Stimulated activated CD8-positive, alpha-beta memory T cell treated with anti-CD3 and anti-CD28 coated beads, Interleukin-4, amount 100 ng/mL, for 24 hours (primary cell): ENCODE data around the gene BMP6.

Experiments used
- DNase-seq: peaks from one replicate; pipeline ENCODE4 v3.0.0-alpha.2; 2020; ENCODE audit warnings: low read depth

Gene BMP6

DNA sequence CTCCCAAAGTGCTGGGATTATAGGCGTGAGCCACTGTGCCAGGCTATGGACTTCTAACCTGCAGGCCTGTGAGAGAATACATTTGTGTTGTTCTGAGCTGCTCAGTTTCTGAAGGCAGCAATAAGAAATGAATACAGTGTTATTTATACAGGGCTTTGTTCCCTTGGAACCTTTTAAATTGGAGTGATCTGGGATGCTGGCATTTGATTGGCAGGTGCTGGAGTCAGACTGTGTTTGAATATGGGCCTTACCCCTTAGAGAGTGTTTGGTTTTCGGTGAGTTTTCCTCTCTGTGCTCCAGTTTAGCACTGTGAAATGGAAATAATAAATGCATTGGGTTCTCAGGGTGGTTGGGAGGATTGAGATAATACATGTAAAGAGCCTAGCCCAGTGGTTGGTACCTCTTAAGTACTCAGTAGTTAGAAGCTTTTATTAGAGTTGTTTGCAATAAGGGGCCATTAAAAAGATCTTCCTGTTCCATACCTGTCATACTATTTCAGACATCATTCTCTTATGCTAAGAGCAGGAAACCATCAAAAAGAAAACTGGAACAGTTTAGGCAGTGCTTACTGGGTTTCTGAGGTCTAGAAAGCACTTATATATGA is 22.1 kb downstream of the BMP6 start:
- DNase-seq, result no peak

DNA sequence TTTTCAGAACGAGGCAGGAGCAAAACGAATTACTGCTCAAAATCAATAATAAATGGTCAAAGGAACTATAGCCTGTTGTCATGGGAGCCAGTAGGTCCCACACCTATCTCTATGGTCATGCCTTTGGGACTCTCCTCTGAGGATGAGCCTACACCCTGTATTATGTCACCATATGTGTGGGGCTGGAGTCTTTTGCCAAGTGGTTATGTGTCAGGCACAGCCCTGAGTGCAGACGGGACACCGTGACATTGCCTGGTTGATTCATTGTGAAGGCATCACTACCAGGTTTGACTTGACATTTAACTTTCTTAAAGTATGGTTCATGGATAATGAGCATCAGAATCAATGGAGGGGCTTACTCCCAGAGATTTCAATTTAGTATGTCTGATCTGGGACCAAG is 23.6 kb downstream of the BMP6 start:
- DNase-seq, result no peak

DNA sequence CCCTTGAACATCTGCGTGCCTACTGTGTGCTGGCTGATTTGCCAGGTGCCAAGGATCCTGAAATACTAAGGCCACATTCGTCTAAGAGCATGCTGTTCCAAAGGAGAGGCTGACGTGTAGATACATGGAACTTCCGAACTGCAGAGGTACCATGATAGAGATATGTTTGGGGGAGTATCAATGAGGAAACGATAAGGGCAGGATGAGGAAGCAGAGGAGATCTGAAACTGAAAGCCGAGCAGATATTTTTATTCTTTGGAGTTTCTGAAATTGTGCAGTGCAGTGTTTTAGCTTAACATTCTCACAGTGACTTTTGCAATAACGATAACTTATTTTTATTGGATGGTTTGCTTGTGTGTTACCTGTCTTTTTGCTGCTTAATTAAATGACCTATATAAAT is 24.3 kb downstream of the BMP6 start:
- no peak for DNase-seq

DNA sequence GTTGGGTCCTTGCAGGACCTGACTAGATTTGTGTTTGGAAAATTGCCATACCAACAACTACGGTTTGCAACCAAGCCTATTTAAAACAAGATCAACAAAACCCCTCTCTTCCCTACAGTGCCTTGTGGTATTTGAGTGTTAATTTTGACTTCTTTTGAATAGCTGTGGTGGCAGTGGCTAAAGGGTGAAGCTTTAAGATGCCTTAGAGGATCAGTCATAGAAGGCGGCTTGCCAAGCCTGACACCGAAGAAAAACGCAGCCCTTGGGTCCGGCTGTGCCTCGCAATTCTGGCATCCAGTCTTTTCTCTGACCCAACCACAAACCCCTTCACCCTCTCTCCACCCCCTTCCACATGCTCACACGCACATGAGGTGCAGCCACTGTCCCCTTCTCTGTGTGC is 32.6 kb downstream of the BMP6 start:
- no peak for DNase-seq

DNA sequence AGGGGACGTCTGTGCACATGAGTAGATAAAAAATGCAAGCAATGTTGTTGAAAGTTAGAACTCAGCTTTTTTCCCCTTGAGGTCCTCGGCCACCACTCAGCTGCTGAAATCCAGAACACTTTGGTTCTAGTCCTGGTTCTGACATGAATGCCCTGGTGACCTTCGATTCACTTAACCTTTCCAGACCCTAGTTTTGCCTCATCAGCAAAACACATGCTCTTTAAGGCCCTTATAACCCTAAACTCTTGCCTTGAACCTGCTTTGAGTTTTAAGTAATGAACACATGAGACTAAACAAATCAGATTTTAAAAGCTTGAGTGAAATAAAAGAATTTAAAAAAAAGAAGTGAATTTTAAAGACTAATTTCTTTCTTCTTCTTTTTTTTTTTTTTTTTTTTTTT is 33.4 kb downstream of the BMP6 start:
- no peak for DNase-seq

DNA sequence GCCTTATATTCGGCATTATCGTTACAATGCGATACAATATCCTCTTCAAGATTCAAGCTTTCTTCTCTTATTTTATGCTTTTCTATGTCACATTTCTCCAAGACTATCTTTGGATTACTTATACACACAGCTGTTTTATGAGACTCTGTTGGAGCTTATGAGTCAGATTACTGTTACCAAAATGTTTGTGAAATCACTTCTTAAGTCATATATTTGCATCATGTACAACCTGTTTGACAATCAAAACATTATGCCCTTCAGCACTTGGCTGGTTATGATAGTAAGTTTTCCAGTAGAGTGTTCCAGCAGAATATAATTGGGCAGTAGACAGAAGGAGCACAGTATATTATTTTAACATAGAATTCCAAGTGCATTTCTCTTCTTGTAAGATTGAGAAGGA is 35.2 kb downstream of the BMP6 start:
- no peak for DNase-seq

DNA sequence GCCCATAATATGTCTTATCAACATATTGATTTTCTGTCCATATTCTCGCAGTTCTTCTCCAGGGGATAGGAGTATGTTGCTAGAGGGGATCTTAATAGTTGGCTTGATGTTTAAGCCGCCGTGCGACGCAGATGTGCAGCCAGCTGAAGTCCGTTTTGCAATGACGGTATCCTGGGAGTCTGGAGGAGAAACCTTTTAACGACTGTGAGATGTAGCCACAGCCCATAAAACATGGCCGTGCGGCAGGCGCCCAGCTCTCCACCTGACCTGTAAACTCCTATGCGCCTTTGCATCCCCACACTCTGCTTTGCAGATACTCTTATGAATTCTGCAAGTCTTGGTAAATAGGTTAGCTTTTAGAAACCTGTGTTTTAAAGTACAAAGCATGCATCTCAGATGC is 36.9 kb downstream of the BMP6 start:
- no peak for DNase-seq

DNA sequence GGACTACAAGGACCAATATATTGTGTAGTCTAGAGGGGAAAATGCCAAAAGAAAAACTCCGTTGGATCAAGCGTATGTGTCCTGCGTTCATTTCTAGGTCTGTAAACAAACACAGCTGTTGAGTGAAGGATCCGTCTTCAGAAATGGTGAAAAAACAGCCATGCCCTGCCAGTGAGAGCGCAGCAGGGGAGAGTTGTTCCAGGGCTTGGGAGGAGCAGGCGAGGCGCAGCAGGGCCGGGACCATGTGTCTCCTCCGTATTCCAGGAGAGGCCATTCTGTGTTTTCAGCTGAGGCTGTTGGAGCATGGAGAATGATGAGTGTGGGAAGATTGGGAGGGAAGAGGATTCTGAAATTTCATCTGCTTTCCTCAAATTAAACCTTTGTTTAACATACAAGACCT is 38.0 kb downstream of the BMP6 start:
- no peak for DNase-seq

DNA sequence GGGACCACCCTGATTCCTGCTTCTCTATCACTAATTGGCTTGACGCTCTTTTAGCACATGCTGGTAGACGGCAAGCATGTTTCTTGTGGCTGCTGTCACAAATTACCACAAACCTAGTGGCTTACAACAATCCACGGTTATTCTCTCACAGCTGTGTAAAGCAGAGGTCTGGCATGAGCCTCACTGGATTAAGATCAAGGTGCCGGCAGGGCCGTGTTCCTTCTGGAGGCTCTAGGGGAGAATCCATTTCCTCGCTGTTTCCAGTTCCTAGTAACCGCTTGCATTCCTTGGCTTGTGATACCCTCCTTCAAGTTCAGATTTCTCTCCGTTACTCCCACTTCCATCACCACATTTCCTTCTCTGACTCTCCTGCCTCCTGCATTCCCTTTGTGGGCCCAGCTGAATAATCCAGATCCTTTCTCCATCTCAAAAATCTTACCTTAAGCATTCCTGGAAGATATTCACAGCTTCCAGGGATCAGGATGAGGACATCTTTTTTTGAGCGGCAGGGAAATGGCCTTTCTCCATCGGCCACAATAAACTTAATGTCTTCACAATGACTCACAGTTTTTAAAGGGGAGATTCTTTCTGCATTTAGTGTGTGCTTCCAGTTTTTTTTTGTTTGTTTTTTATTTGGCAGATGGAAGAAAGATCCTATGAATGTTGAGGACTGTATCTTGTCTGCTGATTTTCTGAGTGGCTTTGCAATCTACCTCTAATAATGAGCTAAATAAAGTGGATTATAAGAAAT is 39.9 kb downstream of the BMP6 start:
- DNase-seq, result no peak

DNA sequence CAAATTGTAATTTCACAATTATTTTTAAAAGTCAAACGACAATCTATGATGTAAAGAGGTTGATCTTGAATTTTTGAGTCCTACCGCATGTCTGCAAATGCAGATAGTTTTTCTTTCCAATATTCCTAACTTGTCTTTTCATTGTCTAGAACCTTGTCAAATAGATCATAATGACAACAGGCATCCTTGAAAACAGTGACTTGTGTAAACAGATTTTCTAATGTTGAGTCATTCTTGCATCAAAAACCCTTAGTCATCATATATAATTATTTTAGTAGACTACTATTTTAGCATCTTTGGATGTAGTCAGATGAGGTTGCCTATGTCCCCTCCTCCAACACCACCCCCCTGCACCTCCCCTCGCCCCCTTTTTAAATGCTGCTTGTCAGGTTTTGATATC is 43.8 kb downstream of the BMP6 start:
- DNase-seq, result no peak

DNA sequence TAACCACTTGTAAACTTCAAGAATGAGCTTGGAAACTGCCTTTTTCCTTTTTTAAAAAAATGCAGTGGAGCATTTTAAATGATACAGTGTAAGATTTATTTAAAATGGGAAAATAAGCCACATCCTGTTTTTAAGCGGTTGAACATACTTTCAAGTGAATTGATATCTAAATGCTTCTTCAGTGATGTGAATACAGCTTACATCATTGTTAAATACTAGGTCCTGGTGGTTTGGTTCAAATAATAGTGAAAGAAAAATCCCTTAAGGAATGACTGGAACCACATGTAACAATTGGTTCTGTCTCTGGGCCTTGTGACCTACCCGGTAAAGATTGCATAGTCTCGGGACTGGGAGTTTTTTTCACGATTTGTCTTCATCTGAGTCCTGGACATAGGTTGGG is 44.2 kb downstream of the BMP6 start:
- no peak for DNase-seq

DNA sequence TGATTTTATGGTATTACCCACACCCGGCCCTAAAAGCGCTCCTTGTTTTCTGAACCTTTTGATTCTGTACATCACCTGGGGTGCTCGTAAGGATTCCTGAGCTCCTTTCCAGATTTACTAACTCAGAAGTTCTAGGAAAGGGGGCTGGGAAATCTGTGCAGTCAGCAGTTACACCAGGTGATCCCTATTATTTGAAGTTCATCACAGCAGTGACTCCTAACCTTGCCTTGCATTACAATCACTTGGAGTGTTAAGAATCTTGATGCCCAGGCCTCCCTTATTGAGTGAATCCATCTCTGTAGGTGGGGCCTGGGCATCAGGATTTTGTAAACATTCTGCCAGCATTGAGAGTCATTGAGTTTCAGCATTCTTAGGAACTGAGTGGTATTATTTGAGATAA is 44.7 kb downstream of the BMP6 start:
- no peak for DNase-seq

DNA sequence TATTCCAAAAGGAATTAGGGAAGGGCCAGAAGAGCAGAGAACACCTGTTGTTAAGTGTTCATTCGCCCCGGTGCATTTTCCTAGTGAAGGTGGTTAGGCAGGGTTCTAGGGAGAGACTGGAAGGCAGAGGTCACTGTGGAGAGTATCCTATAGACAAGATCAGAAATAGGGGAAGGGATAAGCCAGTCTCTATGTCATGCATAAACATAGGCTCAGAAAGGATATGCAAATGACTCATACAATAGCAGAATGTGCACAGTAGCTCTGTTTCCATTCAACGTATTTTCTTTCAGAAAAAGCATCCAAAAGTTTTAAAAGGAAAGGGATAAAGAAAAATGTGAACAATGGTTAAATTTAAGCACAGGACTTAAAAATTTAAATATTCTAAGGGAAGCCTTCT is 47.4 kb downstream of the BMP6 start:
- no peak for DNase-seq

DNA sequence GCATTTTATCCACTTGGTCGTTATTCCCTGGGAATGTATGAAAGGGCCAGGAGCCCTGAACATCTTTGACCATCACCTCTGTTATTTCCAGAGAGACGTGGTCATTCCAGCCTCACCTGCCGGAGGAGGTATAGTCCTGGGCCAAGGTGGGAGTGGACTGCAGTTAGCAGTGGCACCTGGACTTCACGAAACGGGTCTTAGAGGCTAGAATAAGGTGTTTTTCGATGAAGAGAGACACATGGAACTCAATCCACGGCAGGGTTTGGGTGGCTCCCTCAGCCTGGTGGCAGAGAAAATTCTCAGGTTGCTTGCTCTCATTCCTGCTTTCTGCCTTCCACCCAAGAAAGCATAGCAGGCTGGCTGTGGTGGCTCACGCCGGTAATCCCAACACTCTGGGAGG is 48.0 kb downstream of the BMP6 start:
- no peak for DNase-seq

DNA sequence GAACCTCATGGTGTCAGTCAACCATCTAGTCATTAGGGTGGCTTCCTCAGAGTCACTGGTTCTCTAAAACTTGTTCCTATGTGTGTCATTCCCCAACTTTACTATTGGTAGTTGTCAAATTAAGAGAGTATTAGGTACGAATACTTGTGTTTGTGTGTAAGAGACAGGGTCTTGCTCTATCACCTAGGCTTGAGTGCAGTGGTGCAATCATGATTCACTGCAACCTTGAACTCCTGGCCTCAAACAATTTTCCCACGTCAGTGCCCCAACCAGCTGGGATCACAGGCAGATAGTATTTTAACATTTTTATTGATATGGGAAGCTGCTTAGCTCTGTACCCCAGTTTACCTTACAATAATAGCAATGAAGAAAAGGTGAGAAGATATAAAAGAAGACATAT is 50.6 kb downstream of the BMP6 start:
- no peak for DNase-seq

DNA sequence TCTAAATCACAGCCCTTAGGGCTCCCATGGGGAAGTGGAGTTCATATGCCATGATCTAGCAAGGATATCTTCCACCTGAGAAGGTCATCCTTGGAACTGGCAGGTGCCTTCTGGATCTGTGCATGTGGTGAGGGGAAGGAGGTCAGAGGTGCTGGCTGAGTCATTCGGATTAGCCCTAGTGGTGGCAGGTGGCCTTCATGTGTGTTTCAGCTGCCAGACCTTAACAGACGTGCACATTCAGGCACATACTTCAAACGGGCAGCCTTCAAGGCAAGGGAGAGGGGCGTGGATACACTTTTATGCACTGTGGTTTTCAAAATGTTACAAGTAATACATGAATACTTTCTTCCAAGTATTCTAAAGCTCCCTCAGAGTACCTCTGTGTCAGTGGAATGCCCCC is 51.2 kb downstream of the BMP6 start:
- no peak for DNase-seq

DNA sequence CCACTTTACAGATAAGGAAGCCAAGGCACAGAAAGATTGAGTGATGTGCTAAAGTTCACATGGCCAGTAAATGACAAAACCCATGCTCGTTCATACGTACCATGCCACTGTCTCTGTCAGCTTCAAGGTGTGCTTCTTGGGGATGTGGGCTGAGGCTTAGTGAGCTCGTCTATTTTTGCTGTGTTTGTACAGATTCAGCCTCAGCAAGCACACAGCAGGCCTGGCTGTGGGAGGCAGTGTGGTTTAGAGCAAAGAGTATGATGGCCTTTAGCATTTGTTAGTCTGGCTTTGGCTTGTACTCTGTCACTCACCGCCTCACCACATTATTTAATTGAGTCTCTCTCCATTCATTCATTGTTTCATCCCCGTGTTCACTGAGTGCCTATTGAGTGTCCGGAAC is 55.3 kb downstream of the BMP6 start:
- no peak for DNase-seq

DNA sequence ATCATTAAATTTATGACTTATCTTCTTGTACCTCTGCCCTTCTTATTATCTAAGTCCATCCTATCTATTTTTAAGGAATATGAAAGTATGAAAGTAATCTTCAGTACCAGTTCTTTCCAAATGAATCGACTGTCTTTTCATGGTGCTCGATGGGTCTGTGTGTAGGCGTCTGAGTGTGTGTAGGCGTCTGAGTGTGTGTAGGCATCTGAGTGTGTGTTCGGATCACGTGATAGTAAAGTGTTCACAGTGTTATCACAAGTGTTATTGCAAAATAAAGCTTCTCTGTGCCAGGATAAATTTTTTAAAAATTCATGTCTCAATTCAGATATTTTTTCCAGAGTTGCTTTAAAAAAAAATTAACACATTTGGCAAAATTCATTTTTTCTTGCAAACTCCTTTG is 58.3 kb downstream of the BMP6 start:
- DNase-seq, result no peak

DNA sequence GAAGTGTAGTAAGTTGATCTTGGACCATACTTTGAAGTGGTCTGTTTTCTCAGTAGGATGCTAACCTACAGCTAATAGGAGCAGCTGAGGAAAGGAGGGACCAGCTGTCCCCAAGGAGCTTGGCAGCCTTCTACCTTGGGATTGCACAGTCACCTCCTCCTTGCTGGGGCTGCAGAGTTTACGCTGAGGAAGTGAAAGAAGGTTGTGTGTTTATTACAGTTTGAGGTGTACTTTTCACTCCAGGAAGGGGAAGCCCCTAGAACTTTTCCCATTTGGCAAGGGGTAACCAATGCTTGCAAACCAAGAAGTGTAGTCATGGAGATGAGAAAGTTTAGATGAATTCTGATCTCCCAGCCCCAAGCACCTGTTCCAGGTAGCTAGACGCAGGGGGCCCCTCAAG is 58.8 kb downstream of the BMP6 start:
- no peak for DNase-seq

DNA sequence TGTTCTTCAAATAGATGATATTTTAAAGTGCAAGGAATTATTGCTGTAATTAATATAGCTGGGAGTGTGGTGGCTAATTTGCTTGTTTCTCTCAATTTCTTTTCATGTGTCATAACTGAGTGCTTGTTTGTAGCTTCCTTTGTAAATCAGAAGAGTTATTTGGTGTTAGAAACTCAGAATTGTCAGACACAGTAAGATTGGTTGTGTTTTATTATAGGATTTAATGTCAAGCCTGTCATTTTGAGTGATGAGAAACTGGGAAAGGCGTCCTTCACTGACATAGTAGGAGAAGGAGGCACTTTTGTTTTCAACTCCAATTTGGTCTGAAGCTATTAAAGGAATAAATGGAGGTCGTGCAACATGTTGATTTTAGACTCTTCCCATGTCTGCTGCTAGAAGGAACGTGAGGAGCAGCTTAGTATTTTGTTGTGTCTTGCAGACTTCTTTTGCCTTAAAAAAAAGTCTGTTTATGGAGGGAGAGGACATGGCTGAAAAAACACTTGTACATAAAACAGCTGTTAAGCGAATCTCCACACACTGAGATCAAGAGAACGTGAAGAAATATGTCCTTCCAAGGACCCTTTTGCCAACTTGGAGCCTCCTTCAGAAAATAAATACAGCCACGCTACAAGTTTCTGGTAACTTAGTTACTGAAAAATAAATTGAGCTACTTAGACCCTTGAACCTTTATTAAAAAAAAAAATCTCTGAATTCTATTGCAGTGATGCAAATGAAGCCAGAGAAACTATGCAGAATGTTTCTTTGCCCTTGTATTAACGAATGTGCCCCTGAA is 59.5 kb downstream of the BMP6 start:
- no peak for DNase-seq

DNA sequence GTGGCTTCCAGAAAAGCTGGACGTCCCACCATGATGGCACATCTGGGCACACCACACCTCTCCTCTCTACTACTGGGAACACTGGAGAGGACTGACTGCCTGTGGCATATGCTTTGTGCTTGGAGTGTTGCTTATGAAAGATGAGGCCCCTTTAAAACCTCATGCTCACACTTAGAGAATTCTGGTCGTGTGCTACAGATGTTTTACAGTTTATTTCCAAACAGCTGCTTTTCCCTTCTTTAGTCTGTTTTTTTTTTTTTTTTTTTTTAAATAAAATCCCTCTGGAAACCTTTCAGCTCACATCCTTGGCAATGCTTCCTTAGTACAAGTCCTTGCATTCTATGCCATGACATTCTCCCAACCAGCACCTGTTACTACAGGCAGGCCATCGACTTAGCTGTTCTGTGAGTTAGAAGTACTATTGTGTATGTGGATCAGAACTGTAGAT is 60.3 kb downstream of the BMP6 start:
- no peak for DNase-seq

DNA sequence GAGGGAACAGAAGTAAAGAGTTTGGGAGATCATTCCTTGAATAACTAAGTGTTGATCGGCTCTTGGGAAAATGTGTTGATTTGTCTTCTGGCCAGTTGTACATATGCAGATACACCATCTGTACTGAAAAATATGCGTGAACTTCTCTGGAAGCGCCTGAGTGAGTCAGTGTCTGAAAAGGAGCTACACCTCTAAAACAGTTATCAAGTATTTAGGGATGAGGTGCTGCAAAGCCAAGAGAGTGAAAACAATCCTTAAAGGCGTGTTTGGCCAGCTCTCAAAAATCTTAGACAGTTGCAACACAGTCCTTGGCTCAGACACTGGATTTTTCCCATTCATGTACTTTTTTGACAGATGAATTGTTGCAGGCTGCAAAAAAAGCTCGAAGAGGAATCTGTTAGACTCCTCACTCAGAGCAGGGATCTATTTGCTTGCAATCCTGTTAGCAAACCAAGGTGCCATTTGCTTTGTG is 61.3 kb downstream of the BMP6 start:
- no peak for DNase-seq

DNA sequence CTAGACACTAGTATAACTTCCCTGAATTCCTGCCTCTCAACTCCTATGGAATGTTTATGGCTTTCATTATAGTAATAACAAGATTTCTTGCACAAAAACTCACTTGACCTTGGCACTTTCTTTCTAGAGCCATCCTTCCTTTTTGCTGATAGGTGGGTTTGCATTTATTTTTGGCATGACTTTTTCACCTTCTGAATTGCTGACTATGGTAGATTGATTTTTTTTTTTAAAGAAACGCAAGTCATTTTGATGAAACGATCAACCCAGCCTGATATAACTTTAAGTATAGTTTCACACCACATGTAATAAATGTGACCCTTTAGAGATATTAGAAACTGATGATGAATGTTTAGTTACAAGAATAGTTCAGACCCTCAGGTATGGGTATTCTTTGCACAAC is 61.8 kb downstream of the BMP6 start:
- DNase-seq, result no peak
